ENCODE measurements around the gene STOX2. TPM values are rescaled to one million over a fixed set of nuclear protein-coding genes. Genes with fewer than 3 reads are reported as not detected.

STOX2 gene
- total RNA-seq, 2 donors from 2014 or later = 18.5 to 25.8 TPM

- TF ChIP-seq CTCF (IDR thresholded peaks at IDR 0.05) = no peak
- Histone ChIP-seq H3K27ac (no peak overlapping the region), H3K9me3 (no peaks in the 10 kb centered on the region), H3K27me3 (no peaks in the 10 kb centered on the region), H3K4me3 (no peak overlapping the region), H3K36me3 (no peaks in the 10 kb centered on the region), H3K4me1 (no peaks in the 10 kb centered on the region)
- no peak for DNase-seq (ENCODE audit: low spot score)
These were observed 147.5 kb downstream of the STOX2 start for GRCh38 chr4:184052616-184053015.

- Histone ChIP-seq H3K27me3 (no peaks in the 10 kb centered on the region), H3K4me1 (no peaks in the 10 kb centered on the region), H3K27ac (no peak overlapping the region), H3K4me3 (no peak overlapping the region), H3K36me3 (no peaks in the 10 kb centered on the region), H3K9me3 (no peaks in the 10 kb centered on the region)
- no peak for DNase-seq (ENCODE audit: low spot score)
- TF ChIP-seq CTCF (IDR thresholded peaks at IDR 0.05) = no peak
These were observed 148.3 kb downstream of the STOX2 start for GRCh38 chr4:184053434-184053833.

GRCh38 chr4:184056877-184057276 is 151.8 kb downstream of the STOX2 start:
- Histone ChIP-seq H3K9me3 (no peaks in the 10 kb centered on the region), H3K27ac (no peak overlapping the region), H3K36me3 (no peaks in the 10 kb centered on the region), H3K4me3 (no peak overlapping the region), H3K4me1 (no peaks in the 10 kb centered on the region), H3K27me3 (no peaks in the 10 kb centered on the region)
- DNase-seq (ENCODE audit: low spot score) = no peak
- no peak for TF ChIP-seq CTCF (IDR thresholded peaks at IDR 0.05)

- Histone ChIP-seq H3K27me3 (no peaks in the 10 kb centered on the region), H3K4me1 (no peaks in the 10 kb centered on the region), H3K36me3 (no peaks in the 10 kb centered on the region), H3K27ac (no peak overlapping the region), H3K4me3 (no peak overlapping the region), H3K9me3 (no peaks in the 10 kb centered on the region)
- DNase-seq (ENCODE audit: low spot score) = no peak
- no peak for TF ChIP-seq CTCF (IDR thresholded peaks at IDR 0.05)
These were observed 152.9 kb downstream of the STOX2 start for GRCh38 chr4:184058026-184058425.

GRCh38 chr4:184059099-184059498 is 154.0 kb downstream of the STOX2 start:
- Histone ChIP-seq H3K27ac (no peak overlapping the region), H3K36me3 (no peaks in the 10 kb centered on the region), H3K4me3 (no peak overlapping the region), H3K9me3 (no peaks in the 10 kb centered on the region), H3K4me1 (no peaks in the 10 kb centered on the region), H3K27me3 (no peaks in the 10 kb centered on the region)
- no peak for TF ChIP-seq CTCF (IDR thresholded peaks at IDR 0.05)
- no peak for DNase-seq (ENCODE audit: low spot score)

- no peak for TF ChIP-seq CTCF (IDR thresholded peaks at IDR 0.05)
- no peak for DNase-seq (ENCODE audit: low spot score)
- Histone ChIP-seq H3K27ac (no peak overlapping the region), H3K9me3 (no peaks in the 10 kb centered on the region), H3K4me3 (no peak overlapping the region), H3K4me1 (no peaks in the 10 kb centered on the region), H3K27me3 (no peaks in the 10 kb centered on the region), H3K36me3 (no peaks in the 10 kb centered on the region)
These were observed 156.5 kb downstream of the STOX2 start for GRCh38 chr4:184061582-184061981.
